Nephron (organoid): Measurements from ENCODE around the gene MBNL1.
A peak's percentile ranks its signal among the peaks of the same experiment; 100 is the strongest.
"Not testable (repeated sequence)": the region's sequence is repeated elsewhere in the genome, so short reads cannot be mapped to it uniquely, and the experiment has no call there.

Source experiments
- H3K27ac Mint-ChIP-seq, 3 experiments: 2 replicates each; pipeline ENCODE4 v1.8.0; 2020; ENCODE audit warnings: mixed read lengths in 3 of 3, mild to moderate bottlenecking in 2 of 3, moderate library complexity in 1 of 3
- H3K27me3 Mint-ChIP-seq: 2 replicates; pipeline ENCODE4 v1.8.0; 2021; ENCODE audit warnings: low read depth, mild to moderate bottlenecking, moderate library complexity, mixed read lengths
- H3K36me3 Mint-ChIP-seq: 2 replicates; pipeline ENCODE4 v1.8.0; 2020; ENCODE audit warnings: low read depth, mixed read lengths
- H3K4me1 Mint-ChIP-seq: 2 replicates; pipeline ENCODE4 v1.8.0; 2020; ENCODE audit warnings: mixed read lengths
- H3K4me3 Mint-ChIP-seq, 3 experiments: 2 replicates each; pipeline ENCODE4 v1.8.0; 2020; ENCODE audit warnings: mild to moderate bottlenecking in 3 of 3, mixed read lengths in 3 of 3, moderate library complexity in 2 of 3
- H3K9me3 Mint-ChIP-seq: 2 replicates; pipeline ENCODE4 v1.8.0; 2020; ENCODE audit warnings: mixed read lengths
- CTCF ChIP-seq, 3 experiments: fragments of 200-600 bp; sonication (generic); IDR thresholded peaks; one replicate each; pipeline ENCODE4 v1.5.0; 2021; ENCODE audit warnings: antibody characterized with exemption in 3 of 3; ENCODE audit not compliant: unreplicated experiment in 3 of 3

MBNL1 gene

DNA sequence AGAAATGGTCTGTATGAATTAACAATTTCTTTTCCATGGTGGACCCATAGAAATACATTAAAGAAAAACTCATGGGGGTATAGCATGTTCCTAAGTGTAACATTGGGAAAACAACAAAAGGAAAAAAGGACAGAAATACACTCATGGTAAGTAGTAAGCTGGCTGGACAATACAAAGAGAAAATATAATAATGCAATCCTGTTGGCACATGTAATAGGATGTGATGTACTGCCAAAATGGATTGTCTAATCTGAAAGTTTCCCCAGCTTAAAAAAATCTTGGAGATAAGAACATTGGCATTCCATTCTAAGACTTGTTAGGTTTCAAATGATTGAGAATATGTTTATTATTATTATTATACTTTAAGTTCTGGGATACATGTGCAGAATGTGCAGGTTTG lies 128.1 kb downstream of the MBNL1 start:
- Mint-ChIP-seq H3K4me3 (no peak overlapping the region), H3K4me1 (peaks cover 39% of the 10 kb centered on the region), H3K9me3 (no peaks in the 10 kb centered on the region), H3K36me3 (peaks cover 13% of the 10 kb centered on the region), H3K27me3 (no peaks in the 10 kb centered on the region), H3K27ac (no peak overlapping the region)
- no peak for TF ChIP-seq CTCF (IDR thresholded peaks at IDR 0.05; ENCODE audit: unreplicated experiment in 3 of 3)

- H3K9me3 Mint-ChIP-seq, H3K27me3 Mint-ChIP-seq, H3K27ac Mint-ChIP-seq, H3K4me3 Mint-ChIP-seq: not testable (repeated sequence)
- peaks cover 13% of the 10 kb centered on the region for H3K36me3 Mint-ChIP-seq
- H3K4me1 Mint-ChIP-seq = peaks cover 36% of the 10 kb centered on the region
These were observed 128.6 kb downstream of the MBNL1 start for GRCh38 chr3:152397348-152397747.

DNA sequence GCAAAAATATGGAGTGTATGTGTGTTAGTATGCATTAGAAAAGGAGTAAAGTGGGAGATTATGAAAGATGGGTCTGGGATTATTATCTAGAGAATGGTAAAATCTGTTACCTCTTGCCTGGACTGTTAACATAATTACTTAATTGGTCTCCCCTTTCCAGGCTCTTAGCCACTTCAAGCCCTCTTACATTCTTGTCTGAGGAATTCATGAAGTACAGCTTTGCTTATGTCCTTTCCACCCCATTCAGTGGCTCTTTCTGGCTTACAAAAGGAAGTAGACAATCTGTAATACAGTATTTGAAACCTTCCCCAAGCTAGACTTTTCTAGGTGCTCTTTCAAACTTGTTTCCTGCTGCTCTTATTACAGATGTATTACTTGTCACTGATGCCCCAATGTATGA lies 129.8 kb downstream of the MBNL1 start:
- H3K27me3 Mint-ChIP-seq = no peaks in the 10 kb centered on the region
- no peak overlapping the region for H3K27ac Mint-ChIP-seq
- peaks cover 13% of the 10 kb centered on the region for H3K36me3 Mint-ChIP-seq
- no peak overlapping the region for H3K4me3 Mint-ChIP-seq
- H3K9me3 Mint-ChIP-seq = no peaks in the 10 kb centered on the region
- no peak for TF ChIP-seq CTCF (IDR thresholded peaks at IDR 0.05; ENCODE audit: unreplicated experiment in 3 of 3)
- peaks cover 36% of the 10 kb centered on the region for H3K4me1 Mint-ChIP-seq

GRCh38 chr3:152399374-152399773 lies 130.6 kb downstream of the MBNL1 start:
- Mint-ChIP-seq H3K36me3 (peaks cover 11% of the 10 kb centered on the region), H3K27ac (no peak overlapping the region), H3K4me1 (peaks cover 43% of the 10 kb centered on the region), H3K27me3 (no peaks in the 10 kb centered on the region), H3K4me3 (no peak overlapping the region), H3K9me3 (no peaks in the 10 kb centered on the region)
- no peak for TF ChIP-seq CTCF (IDR thresholded peaks at IDR 0.05; ENCODE audit: unreplicated experiment in 3 of 3)

GRCh38 chr3:152400887-152401286 lies 132.2 kb downstream of the MBNL1 start:
- H3K4me3 Mint-ChIP-seq = no peak overlapping the region
- no peak overlapping the region for H3K27ac Mint-ChIP-seq
- TF ChIP-seq CTCF (IDR thresholded peaks at IDR 0.05; ENCODE audit: unreplicated experiment in 3 of 3) = no peak
- H3K27me3 Mint-ChIP-seq = no peaks in the 10 kb centered on the region
- peaks cover 52% of the 10 kb centered on the region for H3K4me1 Mint-ChIP-seq
- H3K36me3 Mint-ChIP-seq = peaks cover 6% of the 10 kb centered on the region
- H3K9me3 Mint-ChIP-seq = no peaks in the 10 kb centered on the region

DNA sequence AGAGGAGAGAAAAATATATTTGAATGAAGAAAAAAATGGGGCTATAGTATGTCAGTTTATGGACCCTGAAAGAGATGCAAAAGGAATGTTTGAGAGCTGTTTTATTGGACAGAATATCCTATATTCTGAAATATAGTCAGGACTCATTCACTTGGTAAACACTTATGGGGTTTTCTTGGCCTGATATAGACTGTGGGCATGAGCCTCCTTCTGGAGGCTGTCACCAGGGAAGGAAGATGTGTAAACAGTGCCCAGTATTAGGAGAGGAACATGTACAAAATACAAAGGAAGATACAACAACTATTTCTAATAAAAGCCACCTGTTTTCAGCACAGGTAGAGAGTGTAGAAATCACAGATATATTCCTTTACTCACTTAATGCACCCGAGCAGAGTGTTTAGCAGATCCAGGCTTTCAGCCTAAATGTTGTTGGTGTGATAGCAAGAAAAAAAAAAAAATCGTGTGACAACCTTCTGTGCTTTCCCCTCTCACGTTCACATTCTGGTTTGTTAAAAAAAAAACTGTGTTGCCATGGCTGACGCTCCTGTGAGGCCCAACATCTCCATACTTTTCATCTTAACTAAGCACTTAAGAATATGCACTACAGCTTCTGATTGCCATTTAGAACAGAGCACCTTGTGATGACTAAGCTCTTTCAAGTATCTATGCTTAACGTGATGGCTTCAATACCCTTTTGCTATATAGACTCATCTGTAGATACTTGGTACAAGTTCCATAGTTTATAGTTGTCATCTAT lies 134.1 kb downstream of the MBNL1 start:
- Mint-ChIP-seq H3K27ac (peak overlapping the region in 2 of 3 experiments; percentile 48 to 52), H3K9me3 (no peaks in the 10 kb centered on the region), H3K4me3 (no peak overlapping the region), H3K27me3 (no peaks in the 10 kb centered on the region), H3K36me3 (no peaks in the 10 kb centered on the region), H3K4me1 (peaks cover 62% of the 10 kb centered on the region)
- TF ChIP-seq CTCF (IDR thresholded peaks at IDR 0.05; ENCODE audit: unreplicated experiment in 3 of 3) = no peak
